Measurements from ENCODE around the gene BLOC1S4.

The BLOC1S4 gene

GRCh38 chr4:6764976-6765620 lies 49.1 kb downstream of the BLOC1S4 start:
- DNase-seq (ENCODE audit: low read depth): no peak

DNA sequence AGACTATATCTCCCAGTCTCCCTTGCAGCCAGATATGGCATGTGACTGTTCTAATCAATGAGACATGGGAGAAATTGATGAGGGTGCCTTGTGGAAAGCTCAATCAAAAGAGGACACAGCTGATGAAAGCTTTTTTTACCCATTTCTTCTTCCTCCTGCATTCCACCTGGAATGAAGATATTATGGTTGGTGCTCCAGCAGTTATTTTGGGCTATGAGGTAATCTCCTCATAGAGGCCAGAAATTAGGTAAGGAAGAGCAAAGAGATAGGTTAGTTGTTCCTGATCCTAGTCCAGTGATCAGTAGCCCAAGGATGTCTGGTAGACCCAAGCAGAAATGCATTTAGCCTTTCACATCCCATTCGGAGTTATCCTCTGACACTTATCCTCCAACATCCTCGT lies 49.7 kb downstream of the BLOC1S4 start:
- DNase-seq (ENCODE audit: low read depth): no peak

Measured in fibroblast of gingiva (primary cell).